ENCODE measurements around the gene MKX.

MKX gene

DNA sequence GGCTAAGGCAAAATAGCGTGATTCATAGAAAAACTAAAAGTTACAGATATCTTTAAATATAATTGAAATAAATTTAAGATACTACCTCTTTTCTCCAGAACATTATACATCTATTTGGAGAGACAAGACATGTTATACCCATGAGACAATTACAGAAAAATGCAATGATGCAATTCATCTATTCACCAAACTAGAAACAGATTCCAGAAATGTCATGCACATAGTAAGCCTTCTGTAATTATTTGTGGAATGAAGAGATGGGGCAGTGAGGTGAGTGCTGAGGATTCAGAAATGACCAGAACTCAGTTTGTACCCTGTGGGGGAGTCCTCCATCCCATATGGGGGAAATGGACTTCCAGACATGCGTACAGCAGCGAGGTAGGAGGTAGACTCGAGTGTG lies 99.4 kb downstream of the MKX start:
- DNase-seq: no peak

- DNase-seq: no peak
These were observed 101.2 kb downstream of the MKX start for GRCh38 chr10:27644307-27644939.

GRCh38 chr10:27643301-27643700 lies 102.3 kb downstream of the MKX start:
- DNase-seq: no peak

DNA sequence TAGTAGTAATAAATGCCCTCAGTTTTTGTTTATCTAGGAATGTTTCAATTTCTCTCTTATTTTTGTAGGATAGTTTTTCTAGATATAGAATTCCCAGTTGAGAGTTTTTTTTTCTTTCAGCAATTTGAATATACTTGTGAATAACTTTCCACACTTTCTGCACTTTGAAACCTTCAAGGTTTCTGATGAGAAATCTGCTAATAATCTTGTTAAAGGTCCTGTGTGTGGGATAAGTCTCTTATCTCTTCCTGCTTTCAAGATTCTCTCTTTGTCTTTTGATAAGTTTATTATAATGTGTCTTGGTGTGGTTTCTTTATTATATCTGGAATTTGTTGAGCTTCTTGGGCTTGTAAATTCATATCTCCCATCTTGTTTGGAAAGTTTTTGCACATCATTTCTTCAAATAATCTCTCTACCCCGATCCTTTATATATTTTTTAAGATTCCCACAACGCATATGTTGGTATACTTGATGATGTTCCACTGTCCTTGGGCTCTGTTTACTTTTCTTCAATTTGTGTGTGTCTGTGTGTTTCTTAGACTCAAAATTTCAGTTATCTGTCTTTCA lies 103.5 kb downstream of the MKX start:
- no peak for DNase-seq

GRCh38 chr10:27638071-27638750 lies 107.4 kb downstream of the MKX start:
- DNase-seq: no peak

GRCh38 chr10:27637601-27638000 lies 108.0 kb downstream of the MKX start:
- no peak for DNase-seq

DNA sequence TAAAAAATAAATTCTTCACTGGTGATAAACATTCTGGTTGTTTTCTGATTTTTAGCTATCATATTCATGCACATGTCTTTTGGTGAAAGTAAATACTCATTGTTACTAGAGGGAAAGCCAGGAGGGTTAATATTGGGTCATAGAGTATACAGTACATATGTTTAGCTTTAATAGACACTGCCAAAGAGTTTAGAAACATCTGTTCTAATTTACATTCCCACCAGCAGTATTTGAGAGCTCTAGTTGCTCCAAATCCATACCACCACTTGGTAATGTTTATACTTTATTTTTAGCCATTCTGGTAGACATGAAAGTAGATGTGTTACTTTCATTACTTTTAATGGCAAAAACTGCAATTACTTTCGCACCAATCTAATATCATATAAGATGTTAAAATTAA lies 108.8 kb downstream of the MKX start:
- DNase-seq: no peak

- no peak for DNase-seq
These were observed 109.8 kb downstream of the MKX start for GRCh38 chr10:27635699-27636270.

DNA sequence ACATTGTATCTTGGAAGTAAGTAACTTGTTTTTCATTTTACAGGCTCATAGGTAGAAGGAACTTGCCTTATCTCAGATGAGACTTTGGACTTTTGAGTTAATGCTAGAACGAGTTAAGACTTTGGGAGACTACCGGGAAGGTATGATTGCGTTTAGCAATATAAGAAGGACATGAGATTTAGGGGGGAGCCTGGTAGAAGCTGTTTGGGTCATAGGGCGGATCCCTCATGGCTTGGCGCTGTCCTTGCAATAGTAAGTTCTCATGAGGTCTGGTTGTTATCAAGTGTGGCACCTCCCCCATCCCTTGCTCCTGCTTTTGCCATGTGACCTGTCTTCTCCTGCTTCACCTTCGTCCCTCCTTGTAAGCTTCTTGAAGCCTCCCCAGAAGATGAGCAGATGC lies 110.3 kb downstream of the MKX start:
- no peak for DNase-seq

DNA sequence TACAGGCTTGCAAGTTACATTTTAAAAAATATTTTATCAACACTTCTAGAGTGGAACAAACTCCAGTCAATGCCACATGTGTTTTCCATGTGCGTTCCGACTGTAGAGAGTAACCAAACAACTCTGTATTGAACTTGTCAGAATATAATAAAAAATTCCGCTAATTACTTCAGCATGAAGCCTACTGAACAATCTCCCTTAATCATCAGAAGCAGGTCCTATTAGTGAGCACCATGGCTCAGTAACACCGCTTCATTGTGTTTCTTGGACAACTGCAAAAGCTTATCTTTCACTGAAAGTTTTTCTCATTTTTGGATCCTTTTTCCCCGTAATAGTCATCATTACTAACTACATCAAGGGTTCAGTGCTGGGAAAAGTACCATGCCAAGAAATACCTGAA lies 117.0 kb downstream of the MKX start:
- DNase-seq: no peak

GRCh38 chr10:27626890-27627289 lies 118.7 kb downstream of the MKX start:
- DNase-seq: no peak

DNA sequence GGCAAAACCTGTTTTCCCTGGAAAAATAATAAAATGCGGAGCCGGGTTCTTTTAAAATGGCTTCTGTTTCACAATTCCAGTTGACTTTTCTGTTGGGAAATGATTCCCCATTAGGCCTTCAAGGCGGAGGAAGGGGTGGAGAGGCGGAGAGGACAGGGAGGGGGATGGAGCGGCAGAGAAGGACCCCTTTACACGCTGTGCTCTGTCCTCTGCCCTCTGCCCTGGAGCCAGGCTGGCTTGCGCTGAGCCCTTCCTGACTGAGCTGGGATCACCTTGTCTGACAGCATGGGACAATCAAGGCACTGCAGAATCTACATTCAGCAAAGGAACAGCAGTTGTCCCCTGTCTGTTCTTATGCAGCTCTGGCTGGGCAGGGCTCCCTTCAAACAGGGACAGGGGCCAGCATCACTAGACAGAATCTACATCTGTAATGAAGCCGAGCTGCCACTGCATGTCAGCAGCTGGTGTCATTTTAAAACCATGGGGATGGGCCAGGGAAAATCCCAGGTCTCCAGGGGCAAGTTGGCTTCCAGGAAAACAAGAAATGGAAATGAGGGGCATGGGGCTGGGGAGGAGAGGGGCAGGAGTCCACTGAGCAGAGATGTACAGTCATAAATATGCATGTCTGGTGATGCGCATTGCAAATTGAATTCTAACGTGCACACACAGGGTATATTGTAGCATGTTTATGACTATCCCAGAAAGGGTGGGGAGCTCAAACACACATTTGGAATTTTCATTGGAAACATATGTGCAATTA lies 120.0 kb downstream of the MKX start:
- DNase-seq: no peak

DNA sequence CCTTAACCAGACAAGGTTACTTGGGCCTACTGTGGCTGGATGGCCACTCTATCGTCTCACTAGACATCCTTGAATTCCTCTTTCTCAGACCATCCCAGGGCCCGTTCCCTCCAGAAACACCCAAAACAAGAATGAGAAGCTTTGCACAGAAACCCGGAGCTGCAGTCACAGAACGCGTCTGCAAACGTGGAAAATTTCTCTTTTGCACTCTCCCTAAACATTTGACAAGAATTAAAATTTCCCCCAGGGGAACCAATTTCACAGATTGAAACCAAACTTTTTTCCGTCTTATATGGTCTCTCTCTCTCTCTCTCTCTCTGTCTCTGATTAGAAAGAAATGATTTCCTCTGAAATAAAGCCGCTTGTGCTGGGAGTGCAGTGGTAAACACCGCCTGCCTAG lies 120.7 kb downstream of the MKX start:
- DNase-seq: no peak

Measured in NCI-H1105 (cell line).